Spleen (tissue), 11 donors: ENCODE results near the gene HOXD8. TPM values are rescaled to one million over a fixed set of nuclear protein-coding genes. Genes with fewer than 3 reads are reported as not detected.
A peak's percentile ranks its signal among the peaks of the same experiment; 100 is the strongest.

ENCODE experiments used
- DNase-seq: peaks from one replicate; pipeline ENCODE4 v3.0.0-alpha.2; 2020
- H3K27ac ChIP-seq, 8 donors: fragments of 200-600 bp; sonication (generic) in 7 of 8; 1 replicate in 4 of 8; 2 replicates in 4 of 8; pipeline versions ENCODE4 v1.5.0 to v1.8.0; 2016 to 2021; ENCODE audit warnings: inconsistent platforms in 4 of 8, mild to moderate bottlenecking in 4 of 8, moderate library complexity in 1 of 8
- H3K27me3 ChIP-seq, 7 donors: fragments of 200-600 bp; sonication (generic) in 6 of 7; replicated peaks in 1 of 7; 1 replicate in 4 of 7; 2 replicates in 3 of 7; pipeline versions ENCODE4 v1.5.0 to v1.8.0; 2016 to 2021; ENCODE audit warnings: inconsistent platforms in 3 of 7, mild to moderate bottlenecking in 1 of 7
- H3K36me3 ChIP-seq, 6 donors: fragments of 200-600 bp; sonication (generic) in 5 of 6; 1 replicate in 4 of 6; 2 replicates in 2 of 6; pipeline versions ENCODE4 v1.5.0 to v1.8.0; 2016 to 2021; ENCODE audit warnings: inconsistent platforms in 2 of 6
- H3K4me1 ChIP-seq, 6 donors: fragments of 200-600 bp; sonication (generic) in 5 of 6; 1 replicate in 3 of 6; 2 replicates in 3 of 6; pipeline versions ENCODE4 v1.5.0 to v1.8.0; 2016 to 2021; ENCODE audit warnings: inconsistent platforms in 3 of 6
- H3K4me3 ChIP-seq, 8 donors: fragments of 200-600 bp; sonication (generic) in 7 of 8; 1 replicate in 4 of 8; 2 replicates in 4 of 8; pipeline versions ENCODE4 v1.5.0 to v1.8.0; 2016 to 2021; ENCODE audit warnings: inconsistent platforms in 4 of 8, mild to moderate bottlenecking in 4 of 8, moderate library complexity in 2 of 8
- H3K9me3 ChIP-seq, 8 donors: fragments of 200-600 bp; sonication (generic) in 7 of 8; 1 replicate in 4 of 8; 2 replicates in 4 of 8; pipeline versions ENCODE4 v1.5.0 to v1.8.0; 2016 to 2021; ENCODE audit warnings: inconsistent platforms in 4 of 8
- CTCF ChIP-seq, 11 experiments: fragments of 200-600 bp in 7 of 11; fragments of 450-650 bp in 4 of 11; sonication (generic) in 4 of 11; IDR thresholded peaks in 8 of 11; conservative IDR thresholded peaks in 3 of 11; 1 replicate in 7 of 11; 2 replicates in 4 of 11; pipeline versions ENCODE4 v1.4.0 to v1.8.0; 2016 to 2021; ENCODE audit warnings: antibody characterized with exemption in 11 of 11, inconsistent platforms in 4 of 11, mild to moderate bottlenecking in 1 of 11
- POLR2A ChIP-seq, 3 donors: fragments of 450-650 bp; IDR thresholded peaks; one replicate each; pipeline ENCODE4 v1.5.1; 2017; ENCODE audit warnings: antibody characterized with exemption in 3 of 3, mild to moderate bottlenecking in 1 of 3
- POLR2AphosphoS5 ChIP-seq, 3 donors: sonication (generic); formaldehyde crosslinking; IDR thresholded peaks; one replicate each; pipeline ENCODE4 v1.5.1; 2017; ENCODE audit warnings: antibody characterized with exemption in 3 of 3
- WGBS, 5 donors: extraction: QIAGEN DNeasy Blood & Tissue Kit in 3 of 5; methylation state at CpG; one replicate each; pipeline versions ENCODE4 v1.1.5 to v1.1.7; 2013 to 2018; 5-methylcytosine and 5-hydroxymethylcytosine counted together
- intact Hi-C: fragments of 100-400 bp; cut with DNase I; formaldehyde crosslinking; loops from one replicate; pipeline ENCODE4 v1.15.0; 2023; ENCODE audit warnings: low total_unique reads
- polyA plus RNA-seq, 3 donors: library from polyadenylated mRNA; stranded (reverse); fragments of 200-250 nt; gene quantifications; one replicate each; pipeline ENCODE4 v1.2.1, GENCODE V29; 2013
- total RNA-seq, 7 donors: library from RNA; depleted of rRNA in 3 of 7; stranded (reverse); fragments of >200 nt in 3 of 7; fragmentation: NEBNext Ultra II Directional in 4 of 7; extraction: Animal tissue kit (Norgen Biotek cat#: 25700) in 4 of 7; gene quantifications; one replicate each; pipeline versions ENCODE4 v1.1.0 to v1.2.1, GENCODE V29; 2016 to 2021
- donor health status: healthy with polysubstance abuse.
- donor health status: DM: no; HTN: no; CAD: no; lungs with moderate emphysema.
- donor health status: DM: no; HTN: no; CAD: no.
- donor health status: Bipolar disorder and iron deficiency.
- donor health status: healthy.
- donor health status: DM: no; HTN: no; CAD: no.
- donor health status: DM: yes; HTN: yes; CAD: no.

Gene HOXD8
- total and polyA plus RNA-seq, 10 donors = 4.7 to 27.0 (median 15.8) TPM

GRCh38 chr2:176128172-176128981 lies 1.1 kb upstream of the HOXD8 start:
- Histone ChIP-seq H3K27ac (peak overlapping the region; percentile 43 to 93 (median 86)), H3K4me1 (peaks cover 0 to 76% (median 41%) of the 10 kb centered on the region in 6 donors), H3K27me3 (peaks cover 2 to 100% (median 92%) of the 10 kb centered on the region in 7 donors), H3K4me3 (peak overlapping the region in 6 of 8 donors; percentile 24 to 71 (median 42)), H3K9me3 (no peaks in the 10 kb centered on the region), H3K36me3 (no peaks in the 10 kb centered on the region)
- no peak for TF ChIP-seq CTCF (IDR thresholded peaks at IDR 0.05 in 8 of 11, conservative IDR thresholded peaks at IDR 0.05 in 3 of 11)
- no peak for TF ChIP-seq POLR2AphosphoS5 (IDR thresholded peaks at IDR 0.05)
- TF ChIP-seq POLR2A (IDR thresholded peaks at IDR 0.05) = no peak
- intact Hi-C loops = loop anchor here (5.0 kb wide), 4 partner anchors 424 to 1019 kb away; no protein-coding TSS in a partner anchor
- 7 to 16% (median 9%) methylated on average over 48 to 49 of the region's 49 CpGs for WGBS, 5 donors
- peak; percentile 75 for DNase-seq

GRCh38 chr2:176129813-176130146 lies 275 bp downstream of the HOXD8 start:
- 2 to 19% (median 3%) methylated on average over 35 to 43 of the region's 43 CpGs for WGBS, 5 donors
- peaks cover 0 to 76% (median 45%) of the 10 kb centered on the region in 6 donors for H3K4me1 ChIP-seq
- peak overlapping the region in 7 of 8 donors; percentile 24 to 71 (median 41) for H3K4me3 ChIP-seq
- intact Hi-C loops = loop anchor here (5.0 kb wide), 4 partner anchors 423 to 1018 kb away; no protein-coding TSS in a partner anchor
- H3K27me3 ChIP-seq = peaks cover 0 to 100% (median 92%) of the 10 kb centered on the region in 7 donors
- peak; percentile 77 for DNase-seq
- no peak for TF ChIP-seq POLR2AphosphoS5 (IDR thresholded peaks at IDR 0.05)
- TF ChIP-seq POLR2A (IDR thresholded peaks at IDR 0.05) = no peak
- TF ChIP-seq CTCF (IDR thresholded peaks at IDR 0.05 in 8 of 11, conservative IDR thresholded peaks at IDR 0.05 in 3 of 11) = no peak
- H3K36me3 ChIP-seq = no peaks in the 10 kb centered on the region
- no peaks in the 10 kb centered on the region for H3K9me3 ChIP-seq
- H3K27ac ChIP-seq = peak overlapping the region; percentile 43 to 93 (median 86)

- H3K36me3 ChIP-seq = no peaks in the 10 kb centered on the region
- 1 to 13% (median 4%) methylated on average over 40 to 100 of the region's 100 CpGs for WGBS, 5 donors
- peaks cover 0 to 100% (median 92%) of the 10 kb centered on the region in 7 donors for H3K27me3 ChIP-seq
- DNase-seq = peak; percentile 84
- H3K4me3 ChIP-seq = peak overlapping the region; percentile 20 to 71 (median 40)
- peak overlapping the region; percentile 57 to 93 (median 86) for H3K27ac ChIP-seq
- intact Hi-C loops = no loop called here
- no peaks in the 10 kb centered on the region for H3K9me3 ChIP-seq
- peaks cover 0 to 81% (median 48%) of the 10 kb centered on the region in 6 donors for H3K4me1 ChIP-seq
- no peak for TF ChIP-seq POLR2A (IDR thresholded peaks at IDR 0.05)
- peak in 2 of 3 donors; percentile 66 to 71 for TF ChIP-seq POLR2AphosphoS5 (IDR thresholded peaks at IDR 0.05)
- peak in 1 of 11 experiments; percentile 19 for TF ChIP-seq CTCF (IDR thresholded peaks at IDR 0.05 in 8 of 11, conservative IDR thresholded peaks at IDR 0.05 in 3 of 11)
Observed at GRCh38 chr2:176130147-176130956, 847 bp downstream of the HOXD8 start.
